Right lobe of liver (tissue), 6 donors: Measurements from ENCODE around the gene BMP2K. TPM values are rescaled to one million over a fixed set of nuclear protein-coding genes. Genes with fewer than 3 reads are reported as not detected.

ENCODE experiments used
- ATAC-seq, 4 donors: fragments of 200-7000 bp; cut with Tn5 transposase; one replicate each; pipeline ENCODE4 v1.9.1; 2020; ENCODE audit warnings: mild to moderate bottlenecking in 4 of 4, moderate library complexity in 4 of 4
- DNase-seq, 3 donors: peaks; one replicate each; pipeline ENCODE4 v3.0.0-alpha.2; 2020
- H3K27ac ChIP-seq, 3 donors: fragments of 200-600 bp; one replicate each; pipeline ENCODE4 v1.8.0; 2022
- H3K27me3 ChIP-seq, 2 donors: fragments of 200-600 bp; one replicate each; pipeline ENCODE4 v1.8.0; 2022
- H3K36me3 ChIP-seq, 4 donors: fragments of 200-600 bp; sonication (generic) in 1 of 4; one replicate each; pipeline versions ENCODE4 v1.5.1 to v1.8.0; 2017 to 2022; ENCODE audit warnings: control low read depth in 1 of 4
- H3K4me1 ChIP-seq, 4 donors: fragments of 200-600 bp; sonication (generic) in 1 of 4; one replicate each; pipeline versions ENCODE4 v1.5.1 to v1.8.0; 2017 to 2022; ENCODE audit warnings: control low read depth in 1 of 4
- H3K4me3 ChIP-seq, 3 donors: fragments of 200-600 bp; one replicate each; pipeline ENCODE4 v1.8.0; 2022
- H3K9me3 ChIP-seq, 4 donors: fragments of 200-600 bp; sonication (generic) in 1 of 4; one replicate each; pipeline versions ENCODE4 v1.5.1 to v1.8.0; 2017 to 2022; ENCODE audit warnings: control low read depth in 1 of 4
- POLR2A ChIP-seq: fragments of 450-650 bp; IDR thresholded peaks from one replicate; pipeline ENCODE4 v1.6.1; 2017; ENCODE audit warnings: antibody characterized with exemption, mild to moderate bottlenecking
- WGBS: methylation state at CpG from one replicate; pipeline ENCODE4 v1.1.6; 2018; ENCODE audit warnings: low coverage, low lambda C conversion rate; ENCODE audit not compliant: insufficient coverage; ENCODE audit errors: missing lambda C conversion rate; 5-methylcytosine and 5-hydroxymethylcytosine counted together
- intact Hi-C, 2 donors: fragments of 100-400 bp; cut with DNase I; formaldehyde crosslinking; loops; one replicate each; pipeline versions ENCODE4 v1.11.2 to v1.14.1; 2022
- total RNA-seq, 6 experiments: library from RNA; depleted of rRNA in 2 of 6; stranded (reverse); fragments of >200 nt in 2 of 6; fragmentation: NEBNext Ultra II Directional in 3 of 6; extraction: Animal tissue kit (Norgen Biotek cat#: 25700) in 3 of 6; gene quantifications; one replicate each; pipeline versions ENCODE4 v1.1.0 to v1.2.4, GENCODE V29; 2016 to 2023
- TF ChIP-seq, protein P1 (sequence below), 4 donors: fragments of 200-600 bp in 3 of 4; fragments of 450-650 bp in 1 of 4; IDR thresholded peaks; one replicate each; pipeline versions ENCODE4 v1.5.1 to v1.8.0; 2016 to 2022; ENCODE audit warnings: antibody characterized with exemption in 4 of 4, mild to moderate bottlenecking in 2 of 4
- donor health status: DM: no; HTN: yes; CAD: no.
- donor health status: DM: no; HTN: no; CAD: no.
- donor health status: DM: no; HTN: no; CAD: no.
- donor health status: DM: no; HTN: yes; CAD: no.
- donor health status: DM: no; HTN: yes; CAD: no.

BMP2K gene
- total RNA-seq, 6 experiments from 2014 or later: 13.1 to 23.3 (median 18.2) TPM

GRCh38 chr4:78940752-78941151 is 164.6 kb downstream of the BMP2K start:
- Histone ChIP-seq H3K9me3 (no peaks in the 10 kb centered on the region), H3K36me3 (no peaks in the 10 kb centered on the region), H3K27ac (no peak overlapping the region), H3K4me3 (no peak overlapping the region), H3K27me3 (no peaks in the 10 kb centered on the region), H3K4me1 (peaks cover 0 to 5% (median 2%) of the 10 kb centered on the region in 4 donors)
- WGBS: 76% methylated on average over 5 of the region's 5 CpGs
- TF ChIP-seq POLR2A: no peak
- TF ChIP-seq, protein P1, sequence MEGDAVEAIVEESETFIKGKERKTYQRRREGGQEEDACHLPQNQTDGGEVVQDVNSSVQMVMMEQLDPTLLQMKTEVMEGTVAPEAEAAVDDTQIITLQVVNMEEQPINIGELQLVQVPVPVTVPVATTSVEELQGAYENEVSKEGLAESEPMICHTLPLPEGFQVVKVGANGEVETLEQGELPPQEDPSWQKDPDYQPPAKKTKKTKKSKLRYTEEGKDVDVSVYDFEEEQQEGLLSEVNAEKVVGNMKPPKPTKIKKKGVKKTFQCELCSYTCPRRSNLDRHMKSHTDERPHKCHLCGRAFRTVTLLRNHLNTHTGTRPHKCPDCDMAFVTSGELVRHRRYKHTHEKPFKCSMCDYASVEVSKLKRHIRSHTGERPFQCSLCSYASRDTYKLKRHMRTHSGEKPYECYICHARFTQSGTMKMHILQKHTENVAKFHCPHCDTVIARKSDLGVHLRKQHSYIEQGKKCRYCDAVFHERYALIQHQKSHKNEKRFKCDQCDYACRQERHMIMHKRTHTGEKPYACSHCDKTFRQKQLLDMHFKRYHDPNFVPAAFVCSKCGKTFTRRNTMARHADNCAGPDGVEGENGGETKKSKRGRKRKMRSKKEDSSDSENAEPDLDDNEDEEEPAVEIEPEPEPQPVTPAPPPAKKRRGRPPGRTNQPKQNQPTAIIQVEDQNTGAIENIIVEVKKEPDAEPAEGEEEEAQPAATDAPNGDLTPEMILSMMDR (IDR thresholded peaks at IDR 0.05): no peak
- intact Hi-C loops: no loop called here
- ATAC-seq: no peak
- no peak for DNase-seq

DNA sequence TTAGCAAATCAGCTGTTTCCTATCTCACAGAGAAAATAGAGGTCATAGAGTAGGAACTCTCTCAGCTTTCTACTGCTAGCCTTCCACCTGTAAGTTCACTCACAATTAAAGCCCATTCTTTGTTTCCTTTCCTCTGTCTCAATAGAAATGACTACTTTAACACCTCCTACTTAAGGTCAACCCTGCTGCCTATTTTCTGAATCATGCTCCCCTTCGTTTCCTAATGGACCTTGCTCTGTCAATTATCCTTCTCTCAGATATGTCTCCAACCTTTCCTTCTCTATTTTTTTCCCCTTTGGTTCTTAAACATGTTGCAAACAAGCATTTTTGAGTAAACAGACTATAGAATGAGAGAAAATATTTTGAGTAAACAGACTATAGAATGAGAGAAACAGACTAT is 168.2 kb downstream of the BMP2K start:
- Histone ChIP-seq H3K36me3 (no peaks in the 10 kb centered on the region), H3K9me3 (no peaks in the 10 kb centered on the region), H3K4me1 (peaks cover 0 to 5% (median 0%) of the 10 kb centered on the region in 4 donors), H3K27me3 (no peaks in the 10 kb centered on the region), H3K27ac (no peak overlapping the region), H3K4me3 (no peak overlapping the region)
- intact Hi-C loops: no loop called here
- DNase-seq (no peak), ATAC-seq (no peak)
- TF ChIP-seq, protein P1 (IDR thresholded peaks at IDR 0.05): no peak
- TF ChIP-seq POLR2A: no peak
- WGBS: 21% methylated on average over 1 of the region's 1 CpG

- no peak for ATAC-seq
Measured at GRCh38 chr4:78945651-78946179, 169.6 kb downstream of the BMP2K start.

GRCh38 chr4:78949735-78950134 is 173.6 kb downstream of the BMP2K start:
- Histone ChIP-seq H3K4me3 (no peak overlapping the region), H3K27ac (no peak overlapping the region), H3K9me3 (no peaks in the 10 kb centered on the region), H3K36me3 (no peaks in the 10 kb centered on the region), H3K27me3 (no peaks in the 10 kb centered on the region), H3K4me1 (no peaks in the 10 kb centered on the region)
- TF ChIP-seq, protein P1 (IDR thresholded peaks at IDR 0.05): no peak
- no peak for TF ChIP-seq POLR2A
- intact Hi-C loops: loop anchor here in 1 of 2 donors (10.0 kb wide), 1 partner anchor 625 kb away; no protein-coding TSS in a partner anchor
- DNase-seq: no peak
- ATAC-seq: no peak
- 44% methylated on average over 1 of the region's 1 CpG for WGBS

More at GRCh38 chr4:78945651-78946179, 169.6 kb downstream of the BMP2K start:
- intact Hi-C loops: no loop called here
- no peak for TF ChIP-seq POLR2A
- TF ChIP-seq, protein P1 (IDR thresholded peaks at IDR 0.05): no peak
- WGBS: 78% methylated on average over 3 of the region's 3 CpGs
- Histone ChIP-seq H3K36me3 (no peaks in the 10 kb centered on the region), H3K27me3 (no peaks in the 10 kb centered on the region), H3K9me3 (no peaks in the 10 kb centered on the region), H3K4me1 (no peaks in the 10 kb centered on the region), H3K4me3 (no peak overlapping the region), H3K27ac (no peak overlapping the region)
- DNase-seq: no peak
